HEK293 (cell line): ENCODE measurements around the gene PPP3CA.

Experiments
- PRDM1 ChIP-seq: fragments of 450-650 bp; formaldehyde crosslinking; IDR thresholded peaks from 2 replicates; pipeline ENCODE4; 2016; ENCODE audit warnings: missing biosample characterization, missing genetic modification characterization
- SALL2 ChIP-seq: fragments of 450-650 bp; formaldehyde crosslinking; IDR thresholded peaks from 2 replicates; pipeline ENCODE4 v1.5.0; 2017; ENCODE audit warnings: missing biosample characterization, mild to moderate bottlenecking, missing genetic modification characterization, borderline replicate concordance
- ZBTB20 ChIP-seq: fragments of 450-650 bp; formaldehyde crosslinking; IDR thresholded peaks from 2 replicates; pipeline ENCODE4 v1.5.1; 2016; ENCODE audit warnings: missing biosample characterization, missing genetic modification characterization
- ZFP3 ChIP-seq: fragments of 450-650 bp; formaldehyde crosslinking; IDR thresholded peaks from 2 replicates; pipeline ENCODE4 v1.5.1; 2016; ENCODE audit warnings: low read depth, missing biosample characterization, missing genetic modification characterization
- ZNF521 ChIP-seq: fragments of 450-650 bp; formaldehyde crosslinking; IDR thresholded peaks from 2 replicates; pipeline ENCODE4 v1.5.1; 2017; ENCODE audit warnings: missing biosample characterization, mild to moderate bottlenecking, missing genetic modification characterization
- ZNF561 ChIP-seq: fragments of 450-650 bp; IDR thresholded peaks from 2 replicates; pipeline ENCODE4 v1.5.1; 2018; ENCODE audit warnings: missing biosample characterization, missing genetic modification characterization, borderline replicate concordance
- TF ChIP-seq, protein P1 (sequence below): fragments of 450-650 bp; formaldehyde crosslinking; IDR thresholded peaks from 2 replicates; pipeline ENCODE4 v1.5.1; 2016; ENCODE audit warnings: missing biosample characterization, missing genetic modification characterization
- TF ChIP-seq, protein P2 (sequence below): fragments of 450-650 bp; formaldehyde crosslinking; IDR thresholded peaks from 2 replicates; pipeline ENCODE4 v1.5.1; 2016; ENCODE audit warnings: missing biosample characterization, missing genetic modification characterization
- TF ChIP-seq, protein P3 (sequence below): fragments of 450-650 bp; formaldehyde crosslinking; IDR thresholded peaks from 2 replicates; pipeline ENCODE4 v1.5.1; 2016; ENCODE audit warnings: missing biosample characterization, missing genetic modification characterization
- TF ChIP-seq, protein P4 (sequence below): fragments of 450-650 bp; formaldehyde crosslinking; IDR thresholded peaks from 2 replicates; pipeline ENCODE4 v1.5.1; 2016; ENCODE audit warnings: missing biosample characterization, missing genetic modification characterization
- TF ChIP-seq, protein P5 (sequence below): fragments of 450-650 bp; formaldehyde crosslinking; IDR thresholded peaks from 2 replicates; pipeline ENCODE4 v1.5.1; 2016; ENCODE audit warnings: missing biosample characterization, missing genetic modification characterization
- TF ChIP-seq, protein P6 (sequence below): fragments of 450-650 bp; formaldehyde crosslinking; IDR thresholded peaks from 2 replicates; pipeline ENCODE4 v1.5.1; 2017; ENCODE audit warnings: missing biosample characterization, missing genetic modification characterization

DNA sequence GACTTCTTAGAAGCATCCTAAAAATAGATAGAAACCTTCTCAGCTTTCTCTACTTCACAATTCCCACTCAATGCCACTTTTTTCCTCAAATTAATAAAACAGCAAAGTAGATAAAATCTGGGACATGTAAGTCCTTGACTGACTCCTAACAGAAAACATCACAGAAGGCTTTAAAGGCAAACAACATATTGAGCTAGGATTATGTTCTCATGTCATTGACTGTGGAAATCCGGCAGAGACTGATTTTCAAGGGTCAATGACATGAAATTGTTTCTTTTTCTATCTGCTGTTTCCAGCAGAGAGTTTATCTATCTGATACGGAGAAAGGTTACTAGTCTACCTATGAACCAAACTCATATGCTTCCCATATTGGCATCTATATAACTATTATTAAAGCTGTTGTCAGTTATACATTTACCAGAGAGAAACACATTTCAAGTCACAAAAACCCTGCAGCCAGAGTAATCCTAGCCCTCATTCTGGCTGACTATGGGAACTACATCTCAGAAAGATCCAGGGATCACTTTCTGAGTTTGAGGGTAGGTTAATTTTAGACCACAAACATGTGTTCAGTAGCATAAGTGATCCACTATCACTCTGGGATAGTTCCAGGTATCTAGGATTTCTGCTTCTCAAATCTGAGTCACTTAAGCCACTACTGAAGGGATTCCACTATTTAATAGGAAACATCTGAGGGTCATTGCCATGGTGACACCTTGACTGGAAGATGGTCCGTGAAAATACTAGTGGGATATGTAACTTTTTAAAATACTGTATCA, 147.6 kb downstream of the PPP3CA start:
- TF ChIP-seq, protein P1, sequence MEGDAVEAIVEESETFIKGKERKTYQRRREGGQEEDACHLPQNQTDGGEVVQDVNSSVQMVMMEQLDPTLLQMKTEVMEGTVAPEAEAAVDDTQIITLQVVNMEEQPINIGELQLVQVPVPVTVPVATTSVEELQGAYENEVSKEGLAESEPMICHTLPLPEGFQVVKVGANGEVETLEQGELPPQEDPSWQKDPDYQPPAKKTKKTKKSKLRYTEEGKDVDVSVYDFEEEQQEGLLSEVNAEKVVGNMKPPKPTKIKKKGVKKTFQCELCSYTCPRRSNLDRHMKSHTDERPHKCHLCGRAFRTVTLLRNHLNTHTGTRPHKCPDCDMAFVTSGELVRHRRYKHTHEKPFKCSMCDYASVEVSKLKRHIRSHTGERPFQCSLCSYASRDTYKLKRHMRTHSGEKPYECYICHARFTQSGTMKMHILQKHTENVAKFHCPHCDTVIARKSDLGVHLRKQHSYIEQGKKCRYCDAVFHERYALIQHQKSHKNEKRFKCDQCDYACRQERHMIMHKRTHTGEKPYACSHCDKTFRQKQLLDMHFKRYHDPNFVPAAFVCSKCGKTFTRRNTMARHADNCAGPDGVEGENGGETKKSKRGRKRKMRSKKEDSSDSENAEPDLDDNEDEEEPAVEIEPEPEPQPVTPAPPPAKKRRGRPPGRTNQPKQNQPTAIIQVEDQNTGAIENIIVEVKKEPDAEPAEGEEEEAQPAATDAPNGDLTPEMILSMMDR (tag by site-specific recombination), result no peak
- TF ChIP-seq ZFP3 (tag by site-specific recombination) (no peak), SALL2 (tag by site-specific recombination) (no peak), PRDM1 (tag by site-specific recombination) (no peak), ZBTB20 (tag by site-specific recombination) (no peak), ZNF561 (tag by site-specific recombination) (no peak), ZNF521 (tag by site-specific recombination) (no peak)
- TF ChIP-seq, protein P2, sequence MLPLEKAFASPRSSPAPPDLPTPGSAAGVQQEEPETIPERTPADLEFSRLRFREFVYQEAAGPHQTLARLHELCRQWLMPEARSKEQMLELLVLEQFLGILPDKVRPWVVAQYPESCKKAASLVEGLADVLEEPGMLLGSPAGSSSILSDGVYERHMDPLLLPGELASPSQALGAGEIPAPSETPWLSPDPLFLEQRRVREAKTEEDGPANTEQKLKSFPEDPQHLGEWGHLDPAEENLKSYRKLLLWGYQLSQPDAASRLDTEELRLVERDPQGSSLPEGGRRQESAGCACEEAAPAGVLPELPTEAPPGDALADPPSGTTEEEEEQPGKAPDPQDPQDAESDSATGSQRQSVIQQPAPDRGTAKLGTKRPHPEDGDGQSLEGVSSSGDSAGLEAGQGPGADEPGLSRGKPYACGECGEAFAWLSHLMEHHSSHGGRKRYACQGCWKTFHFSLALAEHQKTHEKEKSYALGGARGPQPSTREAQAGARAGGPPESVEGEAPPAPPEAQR (tag by site-specific recombination), result no peak
- TF ChIP-seq, protein P3, sequence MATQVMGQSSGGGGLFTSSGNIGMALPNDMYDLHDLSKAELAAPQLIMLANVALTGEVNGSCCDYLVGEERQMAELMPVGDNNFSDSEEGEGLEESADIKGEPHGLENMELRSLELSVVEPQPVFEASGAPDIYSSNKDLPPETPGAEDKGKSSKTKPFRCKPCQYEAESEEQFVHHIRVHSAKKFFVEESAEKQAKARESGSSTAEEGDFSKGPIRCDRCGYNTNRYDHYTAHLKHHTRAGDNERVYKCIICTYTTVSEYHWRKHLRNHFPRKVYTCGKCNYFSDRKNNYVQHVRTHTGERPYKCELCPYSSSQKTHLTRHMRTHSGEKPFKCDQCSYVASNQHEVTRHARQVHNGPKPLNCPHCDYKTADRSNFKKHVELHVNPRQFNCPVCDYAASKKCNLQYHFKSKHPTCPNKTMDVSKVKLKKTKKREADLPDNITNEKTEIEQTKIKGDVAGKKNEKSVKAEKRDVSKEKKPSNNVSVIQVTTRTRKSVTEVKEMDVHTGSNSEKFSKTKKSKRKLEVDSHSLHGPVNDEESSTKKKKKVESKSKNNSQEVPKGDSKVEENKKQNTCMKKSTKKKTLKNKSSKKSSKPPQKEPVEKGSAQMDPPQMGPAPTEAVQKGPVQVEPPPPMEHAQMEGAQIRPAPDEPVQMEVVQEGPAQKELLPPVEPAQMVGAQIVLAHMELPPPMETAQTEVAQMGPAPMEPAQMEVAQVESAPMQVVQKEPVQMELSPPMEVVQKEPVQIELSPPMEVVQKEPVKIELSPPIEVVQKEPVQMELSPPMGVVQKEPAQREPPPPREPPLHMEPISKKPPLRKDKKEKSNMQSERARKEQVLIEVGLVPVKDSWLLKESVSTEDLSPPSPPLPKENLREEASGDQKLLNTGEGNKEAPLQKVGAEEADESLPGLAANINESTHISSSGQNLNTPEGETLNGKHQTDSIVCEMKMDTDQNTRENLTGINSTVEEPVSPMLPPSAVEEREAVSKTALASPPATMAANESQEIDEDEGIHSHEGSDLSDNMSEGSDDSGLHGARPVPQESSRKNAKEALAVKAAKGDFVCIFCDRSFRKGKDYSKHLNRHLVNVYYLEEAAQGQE (tag by site-specific recombination), result no peak
- TF ChIP-seq, protein P4, sequence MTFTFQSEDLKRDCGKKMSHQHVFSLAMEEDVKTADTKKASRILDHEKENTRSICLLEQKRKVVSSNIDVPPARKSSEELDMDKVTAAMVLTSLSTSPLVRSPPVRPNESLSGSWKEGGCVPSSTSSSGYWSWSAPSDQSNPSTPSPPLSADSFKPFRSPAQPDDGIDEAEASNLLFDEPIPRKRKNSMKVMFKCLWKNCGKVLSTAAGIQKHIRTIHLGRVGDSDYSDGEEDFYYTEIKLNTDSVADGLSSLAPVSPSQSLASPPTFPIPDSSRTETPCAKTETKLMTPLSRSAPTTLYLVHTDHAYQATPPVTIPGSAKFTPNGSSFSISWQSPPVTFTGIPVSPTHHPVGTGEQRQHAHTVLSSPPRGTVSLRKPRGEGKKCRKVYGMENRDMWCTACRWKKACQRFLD (tag by site-specific recombination), result no peak
- TF ChIP-seq, protein P5, sequence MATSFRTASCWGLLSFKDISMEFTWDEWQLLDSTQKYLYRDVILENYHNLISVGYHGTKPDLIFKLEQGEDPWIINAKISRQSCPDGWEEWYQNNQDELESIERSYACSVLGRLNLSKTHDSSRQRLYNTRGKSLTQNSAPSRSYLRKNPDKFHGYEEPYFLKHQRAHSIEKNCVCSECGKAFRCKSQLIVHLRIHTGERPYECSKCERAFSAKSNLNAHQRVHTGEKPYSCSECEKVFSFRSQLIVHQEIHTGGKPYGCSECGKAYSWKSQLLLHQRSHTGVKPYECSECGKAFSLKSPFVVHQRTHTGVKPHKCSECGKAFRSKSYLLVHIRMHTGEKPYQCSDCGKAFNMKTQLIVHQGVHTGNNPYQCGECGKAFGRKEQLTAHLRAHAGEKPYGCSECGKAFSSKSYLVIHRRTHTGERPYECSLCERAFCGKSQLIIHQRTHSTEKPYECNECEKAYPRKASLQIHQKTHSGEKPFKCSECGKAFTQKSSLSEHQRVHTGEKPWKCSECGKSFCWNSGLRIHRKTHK (tag by site-specific recombination), result no peak
- TF ChIP-seq, protein P6, sequence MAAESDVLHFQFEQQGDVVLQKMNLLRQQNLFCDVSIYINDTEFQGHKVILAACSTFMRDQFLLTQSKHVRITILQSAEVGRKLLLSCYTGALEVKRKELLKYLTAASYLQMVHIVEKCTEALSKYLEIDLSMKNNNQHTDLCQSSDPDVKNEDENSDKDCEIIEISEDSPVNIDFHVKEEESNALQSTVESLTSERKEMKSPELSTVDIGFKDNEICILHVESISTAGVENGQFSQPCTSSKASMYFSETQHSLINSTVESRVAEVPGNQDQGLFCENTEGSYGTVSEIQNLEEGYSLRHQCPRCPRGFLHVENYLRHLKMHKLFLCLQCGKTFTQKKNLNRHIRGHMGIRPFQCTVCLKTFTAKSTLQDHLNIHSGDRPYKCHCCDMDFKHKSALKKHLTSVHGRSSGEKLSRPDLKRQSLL (tag by site-specific recombination), result no peak
